HCT116 (cell line): ENCODE data around the gene VSX1. TPM values are rescaled to one million over a fixed set of nuclear protein-coding genes. Genes with fewer than 3 reads are reported as not detected.

Source experiments
- ATAC-seq: fragments of 200-7000 bp; cut with Tn5 transposase; 2 replicates; pipeline ENCODE4 v1.9.1; 2020; ENCODE audit warnings: mild to moderate bottlenecking, moderate library complexity
- BruUV-seq: library from RNA; stranded (reverse); fragments of 400-500 nt; replicated peaks from 2 replicates; lab custom pipeline; 2021; lab: Mats Ljungman, UMichigan
- CTCF ChIA-PET: fragments of 300-600 bp; sonication (Branson Sonifier 250); formaldehyde crosslinking; loops from one replicate; lab custom pipeline; 2021; ENCODE audit warnings: antibody characterized with exemption; lab: Charles Lee
- POLR2A ChIA-PET: fragments of 300-600, 350-600 bp; sonication (Branson Sonifier 250); formaldehyde crosslinking; loops from one replicate; lab custom pipeline; 2021; ENCODE audit warnings: antibody characterized with exemption; lab: Charles Lee
- RAD21 ChIA-PET, 2 experiments: fragments of 300-600 bp; sonication (Branson Sonifier 250); formaldehyde crosslinking; loops; one replicate each; lab custom pipeline; 2023; ENCODE audit warnings: low total read pairs in 2 of 2; ENCODE audit not compliant: uncharacterized antibody in 2 of 2, unreplicated experiment in 2 of 2, low non-redundant PET in 1 of 2; lab: Charles Lee
- DNase-seq: peaks from one replicate; pipeline ENCODE4 v3.0.0-alpha.2; 2010; ENCODE audit warnings: low read depth, low spot score
- H2AFZ ChIP-seq: fragments of 200-600 bp; shearing (Covaris generic), sonication (generic); 2 replicates; pipeline ENCODE4 v1.6.1; 2017; ENCODE audit warnings: low read depth, mixed run types, mixed read lengths, antibody characterized with exemption, low read length; ENCODE audit not compliant: poor library complexity, severe bottlenecking
- H3K27ac ChIP-seq: 2 replicates; pipeline ENCODE4 v1.5.1; 2012; ENCODE audit warnings: low read depth, low read length
- H3K27me3 ChIP-seq: fragments of 200-600 bp; sonication (generic); 2 replicates; pipeline ENCODE4 v1.6.1; 2016; ENCODE audit warnings: mixed run types, low read length, mixed read lengths; ENCODE audit not compliant: insufficient read depth
- H3K36me3 ChIP-seq, 2 experiments: fragments of 200-500 bp in 1 of 2; fragments of 200-600 bp in 1 of 2; sonication (Bioruptor generic) in 1 of 2; sonication (generic) in 1 of 2; 2 replicates each; pipeline versions ENCODE4 v1.5.1 to v1.6.1; 2014 to 2016; ENCODE audit warnings: low read length in 2 of 2, inconsistent platforms in 1 of 2, mixed read lengths in 1 of 2, mixed run types in 1 of 2; ENCODE audit not compliant: insufficient read depth in 2 of 2, control insufficient read depth in 1 of 2
- H3K4me1 ChIP-seq, 2 experiments: fragments of 200-600 bp in 1 of 2; sonication (generic) in 1 of 2; 2 replicates each; pipeline versions ENCODE4 v1.5.1 to v1.6.1; 2012 to 2017; ENCODE audit warnings: low read length in 2 of 2, inconsistent platforms in 1 of 2, mild to moderate bottlenecking in 1 of 2, mixed read lengths in 1 of 2, mixed run types in 1 of 2, moderate library complexity in 1 of 2; ENCODE audit not compliant: insufficient read depth in 2 of 2, control insufficient read depth in 1 of 2
- H3K4me2 ChIP-seq: fragments of 200-600 bp; sonication (generic); 2 replicates; pipeline ENCODE4 v1.6.1; 2017; ENCODE audit warnings: mixed run types, low read length, mixed read lengths
- H3K4me3 ChIP-seq, 2 experiments: fragments of 200-600 bp in 1 of 2; sonication (generic) in 1 of 2; replicated peaks in 1 of 2; 2 replicates each; pipeline ENCODE4 v1.5.1; 2011 to 2016; ENCODE audit warnings: low read length in 2 of 2, control low read depth in 1 of 2, low read depth in 1 of 2, mild to moderate bottlenecking in 1 of 2, mixed read lengths in 1 of 2, mixed run types in 1 of 2
- H3K79me2 ChIP-seq: fragments of 200-600 bp; sonication (generic); 2 replicates; pipeline ENCODE4 v1.6.1; 2017; ENCODE audit warnings: mild to moderate bottlenecking, mixed run types, low read length, moderate library complexity, mixed read lengths; ENCODE audit not compliant: insufficient read depth
- H3K9ac ChIP-seq: fragments of 200-600 bp; sonication (generic); 2 replicates; pipeline ENCODE4 v1.6.1; 2016; ENCODE audit warnings: low read length, mixed read lengths
- H3K9me2 ChIP-seq: fragments of 200-600 bp; sonication (generic), shearing (Covaris generic); 2 replicates; pipeline ENCODE4 v1.6.1; 2017; ENCODE audit warnings: mixed run types, mild to moderate bottlenecking, moderate library complexity; ENCODE audit not compliant: insufficient read depth
- H3K9me3 ChIP-seq, 2 experiments: fragments of 200-500 bp in 1 of 2; fragments of 200-600 bp in 1 of 2; sonication (Bioruptor generic) in 1 of 2; sonication (generic) in 1 of 2; 2 replicates each; pipeline ENCODE4 v1.6.1; 2014 to 2017; ENCODE audit warnings: low read length in 2 of 2, mixed read lengths in 2 of 2, inconsistent platforms in 1 of 2, low read depth in 1 of 2, mild to moderate bottlenecking in 1 of 2, mixed run types in 1 of 2, moderate library complexity in 1 of 2; ENCODE audit not compliant: control insufficient read depth in 1 of 2, insufficient read depth in 1 of 2
- H4K20me1 ChIP-seq: fragments of 200-600 bp; sonication (generic), shearing (Covaris generic); 2 replicates; pipeline ENCODE4 v1.6.1; 2017; ENCODE audit warnings: mixed run types, mild to moderate bottlenecking, moderate library complexity; ENCODE audit not compliant: insufficient read depth
- CEBPB ChIP-seq: IDR thresholded peaks from 2 replicates; pipeline ENCODE4 v1.6.1; 2012; ENCODE audit warnings: low read depth
- CTCF ChIP-seq, 3 experiments: fragments of 200-600 bp in 1 of 3; sonication (generic) in 1 of 3; IDR thresholded peaks in 2 of 3; conservative IDR thresholded peaks in 1 of 3; 2 replicates each; pipeline ENCODE4 v1.5.1; 2012 to 2017; ENCODE audit warnings: low read depth in 2 of 3, low read length in 2 of 3, antibody characterized with exemption in 1 of 3, borderline replicate concordance in 1 of 3, control low read depth in 1 of 3, mild to moderate bottlenecking in 1 of 3, mixed read lengths in 1 of 3, mixed run types in 1 of 3, moderate library complexity in 1 of 3; ENCODE audit not compliant: insufficient read depth in 1 of 3
- EGR1 ChIP-seq: IDR thresholded peaks from 2 replicates; pipeline ENCODE4 v1.6.1; 2012; ENCODE audit warnings: low read depth
- ELF1 ChIP-seq: IDR thresholded peaks from 2 replicates; pipeline ENCODE4 v1.6.1; 2012; ENCODE audit warnings: low read depth, borderline replicate concordance
- EZH2 ChIP-seq: fragments of 200-600 bp; sonication (generic); IDR thresholded peaks from 2 replicates; pipeline ENCODE4 v1.6.1; 2017; ENCODE audit warnings: antibody characterized with exemption, mixed run types
- EZH2phosphoT487 ChIP-seq: fragments of 200-600 bp; IDR thresholded peaks from 2 replicates; pipeline ENCODE4 v1.6.1; 2018; ENCODE audit warnings: antibody characterized with exemption, borderline replicate concordance
- MAX ChIP-seq: IDR thresholded peaks from 2 replicates; pipeline ENCODE4 v1.6.1; 2012
- POLR2A ChIP-seq: IDR thresholded peaks from 2 replicates; pipeline ENCODE4 v1.7.0; 2011; ENCODE audit warnings: borderline replicate concordance; ENCODE audit not compliant: insufficient read depth, insufficient read length; ENCODE audit errors: extremely low read depth
- POLR2AphosphoS5 ChIP-seq: IDR thresholded peaks from 2 replicates; pipeline ENCODE4 v1.6.1; 2011; ENCODE audit warnings: mild to moderate bottlenecking, low read depth, low read length, moderate library complexity
- REST ChIP-seq: IDR thresholded peaks from 2 replicates; pipeline ENCODE4 v1.6.1; 2012; ENCODE audit warnings: low read depth
- SIN3A ChIP-seq: IDR thresholded peaks from 2 replicates; pipeline ENCODE4 v1.6.1; 2012; ENCODE audit warnings: low read depth
- SP1 ChIP-seq: IDR thresholded peaks from 2 replicates; pipeline ENCODE4 v1.6.1; 2012; ENCODE audit warnings: low read depth
- SRF ChIP-seq: IDR thresholded peaks from 2 replicates; pipeline ENCODE4 v1.6.1; 2012; ENCODE audit warnings: low read depth
- TCF7L2 ChIP-seq: IDR thresholded peaks from 2 replicates; pipeline ENCODE4 v1.7.0; 2011; ENCODE audit warnings: borderline replicate concordance, inconsistent platforms; ENCODE audit not compliant: insufficient read depth, insufficient read length; ENCODE audit errors: extremely low read depth
- YY1 ChIP-seq: IDR thresholded peaks from 2 replicates; pipeline ENCODE4 v1.6.1; 2011; ENCODE audit warnings: low read length, low read depth, moderate library complexity, mild to moderate bottlenecking; ENCODE audit not compliant: insufficient replicate concordance; ENCODE audit errors: extremely low read depth
- ZBTB33 ChIP-seq: IDR thresholded peaks from 2 replicates; pipeline ENCODE4 v1.6.1; 2011; ENCODE audit warnings: mild to moderate bottlenecking, low read length, moderate library complexity; ENCODE audit not compliant: insufficient replicate concordance; ENCODE audit errors: extremely low read depth
- ZNF274 ChIP-seq: fragments of 200-500 bp; sonication (Bioruptor generic); IDR thresholded peaks from 2 replicates; pipeline ENCODE4 v1.6.1; 2014; ENCODE audit warnings: mild to moderate bottlenecking, low read depth, low read length, inconsistent platforms
- intact Hi-C: fragments of 100-400 bp; cut with micrococcal nuclease; formaldehyde crosslinking; loops from 2 replicates; pipeline ENCODE4 v1.10.0; 2022
- total RNA-seq: library from RNA; stranded (reverse); gene quantifications from one replicate; pipeline ENCODE4 v1.2.1, GENCODE V29; 2021; ENCODE audit not compliant: unreplicated experiment

The VSX1 gene
- total RNA-seq, 1 experiment from 2014 or later: not detected

- POLR2A ChIA-PET: no interaction called here
- RAD21 ChIA-PET: no interaction called here
- DNase-seq (no peak), ATAC-seq (no peak)
- no peak overlapping the region for H3K9ac ChIP-seq
- intact Hi-C loops: no loop called here
- H4K20me1 ChIP-seq: no peaks in the 10 kb centered on the region
- H2AFZ ChIP-seq: no peak overlapping the region
- H3K4me2 ChIP-seq: no peak overlapping the region
- no peaks in the 10 kb centered on the region for H3K9me2 ChIP-seq
- no peak overlapping the region for H3K4me3 ChIP-seq
- H3K79me2 ChIP-seq: no peaks in the 10 kb centered on the region
- BruUV-seq: no TSS peak
- no peaks in the 10 kb centered on the region for H3K27me3 ChIP-seq
- H3K36me3 ChIP-seq: no peaks in the 10 kb centered on the region
- no peaks in the 10 kb centered on the region for H3K9me3 ChIP-seq
- no peaks in the 10 kb centered on the region for H3K4me1 ChIP-seq
- CTCF ChIA-PET: no interaction called here
- TF ChIP-seq POLR2AphosphoS5 (no peak), SIN3A (no peak), POLR2A (no peak), CTCF (IDR thresholded peaks at IDR 0.05 in 2 of 3, conservative IDR thresholded peaks at IDR 0.05 in 1 of 3; ENCODE audit: borderline replicate concordance in 1 of 3, insufficient read depth in 1 of 3, low read depth in 2 of 3, low read length in 2 of 3) (no peak), EGR1 (no peak), EZH2 (no peak), ZNF274 (no peak), CEBPB (no peak), TCF7L2 (no peak), SP1 (no peak), YY1 (no peak), ELF1 (no peak), REST (no peak), MAX (no peak), ZBTB33 (no peak), EZH2phosphoT487 (no peak), SRF (no peak)
- no peak overlapping the region for H3K27ac ChIP-seq
Measured at GRCh38 chr20:25040438-25040831, 41.5 kb downstream of the VSX1 start.
